Stimulated activated CD8-positive, alpha-beta memory T cell treated with anti-CD3 and anti-CD28 coated beads, Interleukin-7, amount 100 ng/mL, for 48 hours (primary cell): Measurements from ENCODE around the gene RAPH1.

Source experiments
- DNase-seq, 2 donors: peaks; one replicate each; pipeline ENCODE4 v3.0.0-alpha.2; 2020; ENCODE audit warnings: low read depth in 1 of 2; ENCODE audit errors: extremely low read depth in 1 of 2

RAPH1 gene, protein sequence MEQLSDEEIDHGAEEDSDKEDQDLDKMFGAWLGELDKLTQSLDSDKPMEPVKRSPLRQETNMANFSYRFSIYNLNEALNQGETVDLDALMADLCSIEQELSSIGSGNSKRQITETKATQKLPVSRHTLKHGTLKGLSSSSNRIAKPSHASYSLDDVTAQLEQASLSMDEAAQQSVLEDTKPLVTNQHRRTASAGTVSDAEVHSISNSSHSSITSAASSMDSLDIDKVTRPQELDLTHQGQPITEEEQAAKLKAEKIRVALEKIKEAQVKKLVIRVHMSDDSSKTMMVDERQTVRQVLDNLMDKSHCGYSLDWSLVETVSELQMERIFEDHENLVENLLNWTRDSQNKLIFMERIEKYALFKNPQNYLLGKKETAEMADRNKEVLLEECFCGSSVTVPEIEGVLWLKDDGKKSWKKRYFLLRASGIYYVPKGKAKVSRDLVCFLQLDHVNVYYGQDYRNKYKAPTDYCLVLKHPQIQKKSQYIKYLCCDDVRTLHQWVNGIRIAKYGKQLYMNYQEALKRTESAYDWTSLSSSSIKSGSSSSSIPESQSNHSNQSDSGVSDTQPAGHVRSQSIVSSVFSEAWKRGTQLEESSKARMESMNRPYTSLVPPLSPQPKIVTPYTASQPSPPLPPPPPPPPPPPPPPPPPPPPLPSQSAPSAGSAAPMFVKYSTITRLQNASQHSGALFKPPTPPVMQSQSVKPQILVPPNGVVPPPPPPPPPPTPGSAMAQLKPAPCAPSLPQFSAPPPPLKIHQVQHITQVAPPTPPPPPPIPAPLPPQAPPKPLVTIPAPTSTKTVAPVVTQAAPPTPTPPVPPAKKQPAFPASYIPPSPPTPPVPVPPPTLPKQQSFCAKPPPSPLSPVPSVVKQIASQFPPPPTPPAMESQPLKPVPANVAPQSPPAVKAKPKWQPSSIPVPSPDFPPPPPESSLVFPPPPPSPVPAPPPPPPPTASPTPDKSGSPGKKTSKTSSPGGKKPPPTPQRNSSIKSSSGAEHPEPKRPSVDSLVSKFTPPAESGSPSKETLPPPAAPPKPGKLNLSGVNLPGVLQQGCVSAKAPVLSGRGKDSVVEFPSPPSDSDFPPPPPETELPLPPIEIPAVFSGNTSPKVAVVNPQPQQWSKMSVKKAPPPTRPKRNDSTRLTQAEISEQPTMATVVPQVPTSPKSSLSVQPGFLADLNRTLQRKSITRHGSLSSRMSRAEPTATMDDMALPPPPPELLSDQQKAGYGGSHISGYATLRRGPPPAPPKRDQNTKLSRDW

GRCh38 chr2:203535078-203535783, at the start of gene RAPH1:
TSS of gene RAPH1 (minus strand) at chr2:203535301. CDS start at chr2:203495353, 39,948 bp downstream.
- DNase-seq, result peak; percentile 32 to 58

DNA sequence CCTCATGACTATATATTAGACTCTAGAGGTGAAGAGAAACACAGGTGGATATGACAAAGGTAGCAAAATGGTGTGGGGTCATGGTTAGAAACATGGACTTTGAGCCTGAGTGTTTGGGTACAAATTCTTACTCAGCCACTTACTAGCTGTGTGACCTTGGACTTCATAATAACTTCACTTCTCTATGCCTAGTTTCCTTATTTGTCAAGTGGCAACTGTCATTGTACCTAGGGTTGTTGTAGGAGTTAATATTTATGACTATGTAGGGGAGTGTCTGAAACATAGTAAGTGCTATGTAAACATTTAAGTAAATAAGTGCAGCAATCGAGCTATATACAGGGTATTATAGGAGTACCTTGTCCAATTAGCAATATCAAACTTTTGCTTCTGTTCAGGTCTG, 49.7 kb upstream of the RAPH1 start:
- DNase-seq, result no peak

- DNase-seq, result peak; percentile 8 to 53
Observed at GRCh38 chr2:203583701-203584100, 48.6 kb upstream of the RAPH1 start.

DNA sequence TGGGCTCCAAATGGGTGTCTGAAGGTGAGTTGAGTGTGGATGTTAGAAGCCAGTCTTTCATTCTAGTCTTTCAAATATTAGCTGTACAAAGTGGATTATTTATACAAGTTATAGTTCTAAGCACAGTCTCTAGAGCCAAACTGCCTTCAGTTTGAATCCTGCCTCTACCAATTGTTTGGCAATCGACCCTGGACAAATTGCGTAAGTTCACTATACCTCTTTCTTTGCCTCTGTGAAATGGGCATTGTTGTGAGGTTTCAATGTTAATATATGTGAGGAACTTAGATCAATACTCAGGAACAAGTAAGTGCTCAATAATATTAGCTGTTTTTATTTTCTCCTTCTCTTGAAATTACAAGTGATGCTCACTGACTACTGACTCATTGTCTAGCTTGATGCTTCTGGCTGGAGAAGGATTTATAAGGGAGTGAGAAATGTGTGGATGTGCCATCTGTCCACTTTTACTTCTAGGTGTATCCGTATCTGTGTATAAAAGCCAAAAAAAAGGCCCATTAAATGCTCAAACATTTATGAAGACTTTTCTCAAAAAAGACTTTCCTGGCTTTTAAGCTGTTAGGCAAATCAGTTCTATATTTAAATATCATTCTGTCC, 48.1 kb upstream of the RAPH1 start:
- no peak for DNase-seq

- DNase-seq, result no peak
Observed at GRCh38 chr2:203582468-203582867, 47.4 kb upstream of the RAPH1 start.

DNA sequence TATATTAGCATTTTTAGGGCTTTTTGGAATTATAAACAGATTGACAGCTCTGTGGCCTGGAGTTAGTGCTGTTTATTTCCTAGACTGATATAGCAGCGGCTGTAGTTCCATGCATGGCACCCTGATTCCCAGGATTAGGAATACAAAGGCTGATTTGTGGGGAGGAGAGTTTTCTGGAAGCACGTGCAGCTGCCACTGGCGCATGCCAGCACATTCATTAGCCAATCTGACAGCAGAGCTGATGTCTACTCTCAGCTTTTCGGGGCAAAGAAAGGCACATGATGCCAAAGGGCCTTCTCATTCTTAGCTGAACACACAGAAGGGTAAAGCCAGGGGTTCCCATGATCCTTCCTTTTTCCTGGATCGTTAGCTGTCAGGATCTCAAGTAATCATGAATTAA, 45.7 kb upstream of the RAPH1 start:
- DNase-seq, result no peak

GRCh38 chr2:203579730-203580129, 44.6 kb upstream of the RAPH1 start:
- no peak for DNase-seq

DNA sequence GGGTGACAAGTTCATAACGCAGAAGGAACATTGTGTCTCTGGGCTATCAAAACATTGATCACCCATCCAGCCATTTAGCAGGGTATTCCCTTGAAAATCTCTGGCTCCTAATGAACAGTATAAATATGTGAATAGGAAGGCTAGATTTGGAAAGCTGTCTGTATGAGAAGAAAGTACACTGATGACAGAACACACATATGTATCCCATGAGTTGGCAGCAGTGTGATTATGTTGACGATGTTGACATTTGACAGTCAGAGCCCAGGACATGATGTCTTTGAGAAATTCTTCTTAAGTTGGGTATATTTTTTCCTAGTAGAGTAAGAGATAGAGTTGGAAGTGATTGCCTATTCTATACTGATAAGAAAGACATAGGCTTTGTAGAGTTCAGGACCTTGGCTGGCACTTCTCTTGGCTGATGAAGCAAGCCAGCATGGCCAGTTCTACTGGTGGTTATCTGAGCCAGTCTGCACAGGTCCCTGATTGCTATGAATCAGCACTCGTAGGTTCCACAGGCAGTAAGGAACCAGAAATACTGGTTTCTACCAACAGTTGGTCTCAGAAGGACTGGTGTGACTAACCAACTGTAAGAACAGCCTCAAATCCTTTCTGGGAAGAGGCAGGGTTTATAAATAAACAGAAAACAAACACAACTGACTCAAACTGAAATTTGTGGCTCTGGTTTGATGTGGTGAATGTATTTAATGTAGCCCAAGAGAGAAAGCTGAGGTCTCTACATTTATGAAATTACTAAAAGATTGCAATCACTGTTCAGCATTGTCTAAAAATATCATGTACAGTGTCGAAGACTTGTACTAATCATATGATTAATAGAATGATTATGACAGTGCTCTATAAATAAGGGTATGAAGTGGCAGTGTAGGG, 43.9 kb upstream of the RAPH1 start:
- peak; percentile 13 to 33 for DNase-seq

GRCh38 chr2:203574824-203575223, 39.7 kb upstream of the RAPH1 start:
- DNase-seq, result no peak

DNA sequence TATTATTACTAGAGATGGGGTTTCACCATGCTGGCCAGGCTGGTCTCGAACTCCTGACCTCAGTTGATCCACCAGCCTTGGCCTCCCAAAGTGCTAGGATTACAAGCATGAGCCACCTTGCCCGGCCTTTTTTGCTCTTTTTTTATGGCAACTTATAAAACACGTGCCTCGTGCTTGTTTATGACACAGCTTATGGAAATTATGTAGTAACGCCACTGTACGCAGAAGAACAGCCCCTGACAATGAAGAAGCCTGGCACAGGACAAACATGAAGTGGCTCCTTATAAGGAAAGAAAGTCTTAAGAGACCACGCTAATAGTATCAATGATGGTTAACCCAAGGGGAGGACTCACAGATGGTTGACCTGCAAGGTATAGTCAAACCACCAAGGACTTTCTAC, 37.2 kb upstream of the RAPH1 start:
- no peak for DNase-seq

DNA sequence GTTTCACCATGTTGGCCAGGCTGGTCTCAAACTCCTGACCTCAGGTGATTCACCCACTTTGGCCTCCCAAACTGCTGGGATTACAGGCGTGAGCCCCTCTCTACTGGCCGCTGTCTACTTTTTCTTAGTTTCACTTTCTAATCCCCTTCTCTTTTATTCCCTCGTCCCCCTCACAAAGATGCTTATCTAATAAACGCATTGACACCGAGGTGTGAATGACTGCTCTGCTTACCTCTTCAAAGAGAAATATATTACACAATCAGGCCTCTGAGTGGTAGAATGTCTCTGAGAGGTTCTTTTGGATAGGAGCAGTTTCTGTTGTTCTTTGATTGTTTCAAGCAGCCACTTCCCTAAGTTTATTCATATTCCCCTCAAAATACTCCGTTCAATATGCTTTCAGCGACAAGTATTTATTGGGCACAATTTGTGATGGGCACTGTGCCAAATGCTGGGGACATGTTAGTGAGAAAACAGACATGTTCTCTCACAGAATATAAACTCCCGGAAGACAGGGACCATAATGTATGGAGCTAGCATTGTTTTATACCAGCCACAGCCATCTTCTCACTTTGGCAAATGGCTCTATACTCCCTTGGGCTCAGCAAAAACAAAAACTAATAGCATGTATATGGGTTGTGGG, 34.7 kb upstream of the RAPH1 start:
- DNase-seq, result no peak

GRCh38 chr2:203567691-203568090, 32.6 kb upstream of the RAPH1 start:
- DNase-seq, result no peak

- DNase-seq, result no peak
Observed at GRCh38 chr2:203566161-203566560, 31.1 kb upstream of the RAPH1 start.

GRCh38 chr2:203565076-203565475, 30.0 kb upstream of the RAPH1 start:
- DNase-seq, result no peak

- no peak for DNase-seq
Observed at GRCh38 chr2:203562268-203562667, 27.2 kb upstream of the RAPH1 start.

- no peak for DNase-seq
Observed at GRCh38 chr2:203559641-203560040, 24.5 kb upstream of the RAPH1 start.

DNA sequence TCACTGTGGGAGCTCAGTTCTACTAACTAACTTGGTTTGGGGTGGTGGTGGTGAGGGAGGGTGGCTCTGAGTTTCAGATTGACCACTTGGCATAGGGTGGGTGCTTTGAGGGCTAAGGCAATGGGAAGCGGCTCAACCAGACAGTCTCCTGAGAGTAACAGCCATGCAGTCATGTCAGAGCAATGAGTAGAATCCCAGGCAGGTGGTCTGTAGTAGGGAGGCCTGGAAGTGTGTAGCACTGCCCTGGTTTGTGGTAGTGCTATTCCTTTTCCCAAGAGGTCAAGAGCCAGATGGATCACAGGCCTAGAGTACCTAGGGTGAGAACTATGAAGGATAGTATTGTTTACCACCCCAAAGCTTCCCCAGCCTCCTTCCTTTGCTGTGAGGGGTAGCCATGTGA, 18.7 kb upstream of the RAPH1 start:
- no peak for DNase-seq

DNA sequence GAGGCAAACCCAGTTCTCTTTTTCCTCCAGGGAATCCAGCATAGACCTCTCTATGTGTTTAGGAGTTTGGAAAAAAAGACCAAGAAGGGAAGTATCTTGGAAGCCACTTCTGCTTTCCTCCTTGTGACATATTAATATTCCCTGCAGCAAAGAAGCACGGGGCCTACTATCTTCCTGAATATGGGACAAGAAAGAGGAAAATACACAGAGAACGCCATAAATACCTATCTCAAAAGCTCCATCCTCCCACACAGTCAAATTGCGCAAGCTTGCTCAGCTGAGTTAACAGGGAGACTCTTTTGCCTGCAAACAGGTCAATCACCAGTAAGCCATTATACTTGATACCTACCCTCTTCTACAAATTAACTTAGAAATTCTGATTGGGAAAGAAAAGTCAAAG, 16.7 kb upstream of the RAPH1 start:
- DNase-seq, result no peak

GRCh38 chr2:203550266-203550665, 15.2 kb upstream of the RAPH1 start:
- no peak for DNase-seq
